ENCODE measurements around the gene OR5AU1. TPM values are rescaled to one million over a fixed set of nuclear protein-coding genes. Genes with fewer than 3 reads are reported as not detected.

The OR5AU1 gene
- total and polyA plus RNA-seq, 2 of the 13 experiments (the other 11 are each of a cell fraction or from before 2014, with no cell fraction given): not detected

GRCh38 chr14:21191809-21192446 is 36.1 kb upstream of the OR5AU1 start (continued):
- no peak for TF ChIP-seq MAZ (IDR thresholded peaks at IDR 0.05; ENCODE audit: borderline replicate concordance, low read depth, low read length)
- TF ChIP-seq MAZ (CRISPR knock-in tag; IDR thresholded peaks at IDR 0.05; ENCODE audit: low read depth): 0 out of 2 replicates have a peak, but pooled peaks have one; percentile 29
- peak; percentile 53 for TF ChIP-seq ZNF883 (CRISPR knock-in tag; IDR thresholded peaks at IDR 0.05; ENCODE audit: not compliant biosample characterization)
- 0 out of 2 replicates have a peak, but pooled peaks have one; percentile 44 for TF ChIP-seq ZNF263 (CRISPR knock-in tag; IDR thresholded peaks at IDR 0.05)
- TF ChIP-seq ZNF234 (CRISPR knock-in tag; conservative IDR thresholded peaks at IDR 0.05): no peak
- TF ChIP-seq ZMYM4 (CRISPR knock-in tag; IDR thresholded peaks at IDR 0.05): 0 out of 2 replicates have a peak, but pooled peaks have one; percentile 34
- no peak for TF ChIP-seq ZNF616 (CRISPR knock-in tag; IDR thresholded peaks at IDR 0.05; ENCODE audit: low read depth)
- peak; percentile 36; the same call in 1 of the 2 replicates for TF ChIP-seq MXD1 (CRISPR knock-in tag; IDR thresholded peaks at IDR 0.05)
- 0 out of 2 replicates have a peak, but pooled peaks have one; percentile 34 for TF ChIP-seq SPEN (CRISPR knock-in tag; IDR thresholded peaks at IDR 0.05; ENCODE audit: low read depth)
- TF ChIP-seq ZNF292 (CRISPR knock-in tag; IDR thresholded peaks at IDR 0.05; ENCODE audit: borderline replicate concordance, low read depth): peak; percentile 99
- TF ChIP-seq ZNF180 (CRISPR knock-in tag; IDR thresholded peaks at IDR 0.05; ENCODE audit: borderline replicate concordance, low read depth): peak; percentile 62; the same call in 1 of the 2 replicates
- no peak for TF ChIP-seq GRHL1 (CRISPR knock-in tag; conservative IDR thresholded peaks at IDR 0.05)
- no peak for TF ChIP-seq SUZ12 (IDR thresholded peaks at IDR 0.05; ENCODE audit: low read depth, low read length)
- 0 out of 2 replicates have a peak, but pooled peaks have one; percentile 14 for TF ChIP-seq FOXC1 (CRISPR knock-in tag; IDR thresholded peaks at IDR 0.05; ENCODE audit: borderline replicate concordance)
- TF ChIP-seq, protein P1, sequence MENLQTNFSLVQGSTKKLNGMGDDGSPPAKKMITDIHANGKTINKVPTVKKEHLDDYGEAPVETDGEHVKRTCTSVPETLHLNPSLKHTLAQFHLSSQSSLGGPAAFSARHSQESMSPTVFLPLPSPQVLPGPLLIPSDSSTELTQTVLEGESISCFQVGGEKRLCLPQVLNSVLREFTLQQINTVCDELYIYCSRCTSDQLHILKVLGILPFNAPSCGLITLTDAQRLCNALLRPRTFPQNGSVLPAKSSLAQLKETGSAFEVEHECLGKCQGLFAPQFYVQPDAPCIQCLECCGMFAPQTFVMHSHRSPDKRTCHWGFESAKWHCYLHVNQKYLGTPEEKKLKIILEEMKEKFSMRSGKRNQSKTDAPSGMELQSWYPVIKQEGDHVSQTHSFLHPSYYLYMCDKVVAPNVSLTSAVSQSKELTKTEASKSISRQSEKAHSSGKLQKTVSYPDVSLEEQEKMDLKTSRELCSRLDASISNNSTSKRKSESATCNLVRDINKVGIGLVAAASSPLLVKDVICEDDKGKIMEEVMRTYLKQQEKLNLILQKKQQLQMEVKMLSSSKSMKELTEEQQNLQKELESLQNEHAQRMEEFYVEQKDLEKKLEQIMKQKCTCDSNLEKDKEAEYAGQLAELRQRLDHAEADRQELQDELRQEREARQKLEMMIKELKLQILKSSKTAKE (CRISPR knock-in tag; IDR thresholded peaks at IDR 0.05; ENCODE audit: borderline replicate concordance): no peak
- TF ChIP-seq ZNF160 (CRISPR knock-in tag; IDR thresholded peaks at IDR 0.05): 0 out of 2 replicates have a peak, but pooled peaks have one; percentile 54
- TF ChIP-seq SALL2 (CRISPR knock-in tag; IDR thresholded peaks at IDR 0.05): no peak
- TF ChIP-seq REPIN1 (CRISPR knock-in tag; IDR thresholded peaks at IDR 0.05; ENCODE audit: borderline replicate concordance, low read depth): 0 out of 2 replicates have a peak, but pooled peaks have one; percentile 1
- TF ChIP-seq RBM39 (IDR thresholded peaks at IDR 0.05; ENCODE audit: low read depth, low read length, poor library complexity, severe bottlenecking): peak; percentile 41
- TF ChIP-seq KDM2A (CRISPR knock-in tag; IDR thresholded peaks at IDR 0.05; ENCODE audit: borderline replicate concordance, low read depth): 0 out of 2 replicates have a peak, but pooled peaks have one; percentile 41
- TF ChIP-seq, protein P2, sequence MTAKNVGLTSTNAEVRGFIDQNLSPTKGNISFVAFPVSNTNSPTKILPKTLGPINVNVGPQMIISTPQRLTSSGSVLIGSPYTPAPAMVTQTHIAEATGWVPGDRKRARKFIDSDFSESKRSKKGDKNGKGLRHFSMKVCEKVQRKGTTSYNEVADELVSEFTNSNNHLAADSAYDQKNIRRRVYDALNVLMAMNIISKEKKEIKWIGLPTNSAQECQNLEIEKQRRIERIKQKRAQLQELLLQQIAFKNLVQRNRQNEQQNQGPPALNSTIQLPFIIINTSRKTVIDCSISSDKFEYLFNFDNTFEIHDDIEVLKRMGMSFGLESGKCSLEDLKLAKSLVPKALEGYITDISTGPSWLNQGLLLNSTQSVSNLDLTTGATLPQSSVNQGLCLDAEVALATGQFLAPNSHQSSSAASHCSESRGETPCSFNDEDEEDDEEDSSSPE (CRISPR knock-in tag; IDR thresholded peaks at IDR 0.05): no peak
- TF ChIP-seq SAFB2 (CRISPR knock-in tag; IDR thresholded peaks at IDR 0.05; ENCODE audit: borderline replicate concordance, low read depth): peak; percentile 59
- no peak for TF ChIP-seq TEAD3 (CRISPR knock-in tag; optimal IDR thresholded peaks at IDR 0.05; ENCODE audit: borderline replicate concordance)
- no peak for TF ChIP-seq ZNF136 (CRISPR knock-in tag; IDR thresholded peaks at IDR 0.05; ENCODE audit: low read depth)
